Duodenal mucosa (tissue), 2 donors: ENCODE results near the gene TREM1.
"Not testable (repeated sequence)": the region's sequence is repeated elsewhere in the genome, so short reads cannot be mapped to it uniquely, and the experiment has no call there.

ENCODE experiments used
- H3K27ac ChIP-seq: one replicate; pipeline ENCODE4 v1.7.0; 2013; ENCODE audit warnings: low read depth, low read length
- H3K27me3 ChIP-seq, 2 donors: one replicate each; pipeline ENCODE4 v1.7.0; 2013; ENCODE audit warnings: low read length in 2 of 2, control low read depth in 1 of 2; ENCODE audit not compliant: insufficient read depth in 2 of 2, control insufficient read depth in 1 of 2
- H3K36me3 ChIP-seq, 2 donors: one replicate each; pipeline ENCODE4 v1.7.0; 2013; ENCODE audit warnings: low read length in 2 of 2, control low read depth in 1 of 2; ENCODE audit not compliant: insufficient read depth in 2 of 2, control insufficient read depth in 1 of 2
- H3K4me1 ChIP-seq, 2 donors: one replicate each; pipeline ENCODE4 v1.7.0; 2013; ENCODE audit warnings: low read length in 2 of 2, control low read depth in 1 of 2; ENCODE audit not compliant: insufficient read depth in 2 of 2, control insufficient read depth in 1 of 2
- H3K4me3 ChIP-seq, 2 donors: one replicate each; pipeline ENCODE4 v1.7.0; 2013; ENCODE audit warnings: low read length in 2 of 2, low read depth in 1 of 2
- H3K9ac ChIP-seq, 2 donors: one replicate each; pipeline ENCODE4 v1.7.0; 2013; ENCODE audit warnings: low read length in 2 of 2, low read depth in 1 of 2
- H3K9me3 ChIP-seq, 2 donors: one replicate each; pipeline ENCODE4 v1.7.0; 2013; ENCODE audit warnings: low read length in 2 of 2, control low read depth in 1 of 2; ENCODE audit not compliant: control insufficient read depth in 1 of 2

Gene TREM1

DNA sequence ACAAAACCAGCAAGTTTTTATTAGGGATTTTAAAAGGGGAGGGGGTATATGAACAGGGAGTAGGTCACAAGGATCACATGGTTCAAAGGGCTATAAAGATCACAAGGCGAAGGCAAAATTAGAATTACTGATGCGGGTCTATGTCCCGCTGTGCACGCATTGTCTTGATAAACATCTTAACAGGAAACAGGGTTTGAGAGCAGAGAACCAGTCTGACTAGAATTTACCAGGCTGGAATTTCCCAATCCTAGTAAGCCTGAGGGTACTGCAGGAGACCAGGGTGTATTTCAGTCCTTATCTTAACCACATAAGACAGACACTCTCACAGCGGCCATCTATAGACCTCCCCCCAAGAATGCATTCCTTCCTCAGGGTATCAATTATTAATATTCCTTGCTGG, 10.8 kb upstream of the TREM1 start:
- H3K27ac ChIP-seq, H3K9me3 ChIP-seq, H3K36me3 ChIP-seq, H3K4me1 ChIP-seq, H3K27me3 ChIP-seq, H3K9ac ChIP-seq, H3K4me3 ChIP-seq: not testable (repeated sequence)

DNA sequence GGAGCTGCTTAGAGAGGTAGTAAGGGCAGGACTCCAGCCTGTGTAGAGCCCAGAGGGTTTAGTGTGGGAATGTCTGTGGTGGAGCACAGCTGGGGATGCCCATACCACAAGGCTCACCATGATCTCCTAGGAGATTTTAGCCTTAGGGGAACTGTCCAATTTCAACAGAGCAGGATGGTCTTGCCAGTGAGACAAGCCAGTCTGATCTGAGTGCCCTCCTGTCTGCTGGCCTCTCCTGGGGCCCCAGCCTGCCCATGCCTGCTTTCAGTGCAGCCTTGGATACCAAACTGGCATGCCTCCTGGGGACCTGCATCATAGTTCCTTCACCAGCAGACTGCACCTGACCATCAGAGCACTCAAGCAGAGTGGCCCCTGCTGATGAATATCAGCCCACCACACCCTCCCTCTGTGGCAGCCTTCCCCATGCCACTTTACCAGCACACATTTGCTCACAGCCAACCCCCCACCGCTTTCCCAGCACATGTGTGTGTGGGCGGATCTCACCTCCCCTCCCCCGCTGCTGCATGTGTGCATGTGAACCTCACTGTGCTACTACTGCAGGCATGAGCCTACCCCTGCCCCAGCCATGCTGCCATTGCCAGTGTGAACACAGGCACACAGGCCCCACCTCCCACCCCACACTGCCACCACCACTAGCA, 7.9 kb upstream of the TREM1 start:
- no peak overlapping the region for H3K9ac ChIP-seq
- H3K27me3 ChIP-seq, result peaks cover 0 to 4% of the 10 kb centered on the region in 2 donors
- no peak overlapping the region for H3K4me3 ChIP-seq
- no peaks in the 10 kb centered on the region for H3K36me3 ChIP-seq
- no peaks in the 10 kb centered on the region for H3K4me1 ChIP-seq
- H3K9me3 ChIP-seq, result no peaks in the 10 kb centered on the region
- no peak overlapping the region for H3K27ac ChIP-seq

DNA sequence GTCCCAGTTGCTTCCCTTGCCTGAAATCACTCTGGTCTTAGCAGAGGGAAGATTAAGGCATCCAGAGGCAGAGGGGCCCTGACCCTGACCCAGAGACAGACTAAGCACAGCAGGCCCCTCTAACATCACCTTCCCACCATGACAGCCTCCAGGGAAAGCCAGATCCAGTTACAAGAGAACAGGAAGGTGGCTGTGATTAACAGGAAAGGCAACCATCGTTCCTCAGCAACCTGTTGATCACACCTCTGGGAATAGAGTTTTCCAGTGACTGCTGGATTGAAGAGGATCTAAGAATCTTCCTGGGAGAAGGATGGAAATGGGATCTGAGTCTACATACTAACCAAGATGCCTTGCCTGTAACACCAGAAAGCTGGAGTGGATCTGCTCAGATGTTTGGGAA, 5.2 kb upstream of the TREM1 start:
- peaks cover 0 to 4% of the 10 kb centered on the region in 2 donors for H3K27me3 ChIP-seq
- no peaks in the 10 kb centered on the region for H3K9me3 ChIP-seq
- no peak overlapping the region for H3K4me3 ChIP-seq
- no peaks in the 10 kb centered on the region for H3K36me3 ChIP-seq
- peaks cover 0 to 3% of the 10 kb centered on the region in 2 donors for H3K4me1 ChIP-seq
- no peak overlapping the region for H3K27ac ChIP-seq
- no peak overlapping the region for H3K9ac ChIP-seq

DNA sequence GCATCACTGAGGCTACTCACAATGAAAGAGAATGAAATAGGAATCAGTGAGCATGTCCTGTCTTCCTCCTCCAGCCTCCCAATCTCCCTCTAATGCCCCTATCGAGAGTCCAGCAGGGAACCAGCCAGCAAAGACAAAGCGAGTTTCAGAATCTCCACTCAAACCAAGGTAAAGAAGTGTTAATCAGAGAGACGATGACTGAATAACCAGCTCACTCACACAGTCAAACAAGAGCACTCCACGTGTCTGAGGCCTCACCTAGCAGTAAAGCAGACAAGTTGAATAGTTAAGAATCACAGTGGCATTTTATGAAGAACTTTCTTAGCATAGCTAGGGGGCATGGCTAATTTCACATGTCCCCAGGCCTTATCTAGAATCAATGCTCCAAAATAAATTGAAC, 3.3 kb upstream of the TREM1 start:
- no peaks in the 10 kb centered on the region for H3K9me3 ChIP-seq
- H3K4me3 ChIP-seq, result no peak overlapping the region
- peaks cover 0 to 8% of the 10 kb centered on the region in 2 donors for H3K27me3 ChIP-seq
- peaks cover 0 to 3% of the 10 kb centered on the region in 2 donors for H3K4me1 ChIP-seq
- no peaks in the 10 kb centered on the region for H3K36me3 ChIP-seq
- no peak overlapping the region for H3K9ac ChIP-seq
- H3K27ac ChIP-seq, result no peak overlapping the region

DNA sequence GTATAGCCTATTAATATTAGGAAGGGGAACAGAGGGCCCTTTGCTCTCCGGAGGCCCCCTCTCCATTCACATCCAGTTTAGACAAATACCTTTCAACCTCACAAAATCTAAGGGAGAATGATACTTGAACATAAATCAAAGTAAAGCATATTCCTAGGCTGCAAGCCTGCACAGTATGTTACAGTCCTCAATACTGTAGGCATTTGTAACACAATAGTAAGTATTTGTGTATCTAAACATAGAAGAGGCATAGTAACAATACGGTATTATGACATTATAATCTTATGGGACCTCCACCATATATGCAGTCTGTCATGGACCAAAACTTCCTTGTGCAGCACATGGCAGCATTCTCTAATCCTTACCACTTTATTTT, 2.3 kb upstream of the TREM1 start:
- Histone ChIP-seq H3K27ac (no peak overlapping the region), H3K9me3 (no peaks in the 10 kb centered on the region), H3K9ac (no peak overlapping the region), H3K4me1 (peaks cover 0 to 3% of the 10 kb centered on the region in 2 donors), H3K4me3 (no peak overlapping the region), H3K36me3 (no peaks in the 10 kb centered on the region), H3K27me3 (peaks cover 0 to 6% of the 10 kb centered on the region in 2 donors)

DNA sequence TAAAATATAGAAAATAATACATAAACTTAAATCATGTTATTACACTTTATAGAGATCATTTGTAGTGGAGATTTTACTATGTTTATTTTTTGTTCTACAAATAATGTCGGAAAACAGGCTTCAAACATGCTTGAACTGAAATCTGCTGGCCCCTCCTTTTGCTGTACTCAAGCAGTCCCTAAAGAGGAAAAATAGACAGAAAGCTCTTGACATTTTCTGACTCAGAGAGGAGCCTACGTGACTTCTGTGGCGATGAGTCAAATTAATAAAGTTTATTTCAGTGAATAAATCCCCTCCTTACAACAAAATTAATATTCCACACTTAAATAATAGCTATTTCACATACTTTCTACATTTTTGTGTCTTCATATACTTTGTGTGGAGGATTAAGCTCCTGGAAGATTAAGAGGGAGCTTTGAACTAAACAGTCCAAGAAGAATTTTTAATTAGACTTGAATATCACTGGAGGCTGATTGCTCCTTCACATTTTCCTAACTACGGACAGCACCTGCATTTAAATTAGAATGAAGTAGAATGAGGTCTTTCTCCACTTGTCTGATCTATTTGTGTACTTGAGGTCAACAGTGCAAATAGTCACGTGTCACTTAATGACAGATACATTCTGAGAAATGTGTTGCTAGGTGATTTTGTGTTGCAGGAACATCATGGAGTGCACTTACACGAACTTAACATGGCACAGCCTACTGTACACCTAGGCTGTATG, 1.7 kb upstream of the TREM1 start:
- no peak overlapping the region for H3K4me3 ChIP-seq
- H3K36me3 ChIP-seq, result no peaks in the 10 kb centered on the region
- H3K9me3 ChIP-seq, result no peaks in the 10 kb centered on the region
- H3K27ac ChIP-seq, result no peak overlapping the region
- no peak overlapping the region for H3K9ac ChIP-seq
- H3K4me1 ChIP-seq, result peaks cover 0 to 3% of the 10 kb centered on the region in 2 donors
- peaks cover 0 to 4% of the 10 kb centered on the region in 2 donors for H3K27me3 ChIP-seq

DNA sequence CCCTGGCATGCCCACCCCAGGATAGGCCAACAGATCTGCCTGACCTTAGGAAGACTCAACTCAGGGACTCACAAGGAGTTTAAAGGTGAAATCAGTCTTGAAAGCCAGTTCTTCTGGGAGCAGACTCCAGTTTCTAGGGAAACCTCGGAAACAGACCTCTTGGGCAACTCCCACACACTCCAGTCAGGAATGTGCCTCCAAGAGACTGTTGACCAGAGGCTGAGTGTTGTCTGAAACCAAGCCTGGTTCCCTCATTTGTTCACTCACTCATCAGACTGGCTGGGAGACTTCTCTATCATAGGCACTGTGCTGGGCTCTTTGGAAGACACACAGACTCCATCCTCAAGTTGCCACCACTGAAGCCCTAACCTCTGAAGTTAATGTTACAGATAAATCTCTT, 1.8 kb downstream of the TREM1 start:
- H3K27ac ChIP-seq, result no peak overlapping the region
- H3K4me1 ChIP-seq, result peaks cover 0 to 3% of the 10 kb centered on the region in 2 donors
- H3K4me3 ChIP-seq, result no peak overlapping the region
- H3K9ac ChIP-seq, result no peak overlapping the region
- H3K36me3 ChIP-seq, result no peaks in the 10 kb centered on the region
- peaks cover 0 to 4% of the 10 kb centered on the region in 2 donors for H3K27me3 ChIP-seq
- no peaks in the 10 kb centered on the region for H3K9me3 ChIP-seq

DNA sequence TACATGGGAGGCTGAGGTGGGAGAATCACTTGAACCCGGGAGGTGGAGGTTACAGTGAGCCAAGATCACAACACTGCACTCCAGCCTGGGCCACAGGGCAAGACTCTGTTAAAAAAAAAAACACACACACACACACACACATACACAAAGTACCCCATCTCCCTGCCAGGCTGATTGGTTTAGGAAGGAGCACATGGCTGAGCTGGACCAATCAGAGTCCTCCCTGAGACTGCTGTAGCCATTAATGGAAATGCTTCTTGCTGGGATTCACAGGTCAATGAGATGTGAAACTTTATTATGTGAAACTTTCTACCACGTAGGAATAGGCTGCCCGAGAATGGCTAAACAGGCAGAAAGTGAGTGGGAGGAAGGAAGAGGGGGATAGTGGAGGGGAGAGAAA, 2.9 kb downstream of the TREM1 start:
- H3K4me1 ChIP-seq, result peaks cover 0 to 3% of the 10 kb centered on the region in 2 donors
- H3K9ac ChIP-seq, result no peak overlapping the region
- H3K27ac ChIP-seq, result no peak overlapping the region
- no peak overlapping the region for H3K4me3 ChIP-seq
- peaks cover 0 to 4% of the 10 kb centered on the region in 2 donors for H3K27me3 ChIP-seq
- H3K9me3 ChIP-seq, result no peaks in the 10 kb centered on the region
- H3K36me3 ChIP-seq, result no peaks in the 10 kb centered on the region

DNA sequence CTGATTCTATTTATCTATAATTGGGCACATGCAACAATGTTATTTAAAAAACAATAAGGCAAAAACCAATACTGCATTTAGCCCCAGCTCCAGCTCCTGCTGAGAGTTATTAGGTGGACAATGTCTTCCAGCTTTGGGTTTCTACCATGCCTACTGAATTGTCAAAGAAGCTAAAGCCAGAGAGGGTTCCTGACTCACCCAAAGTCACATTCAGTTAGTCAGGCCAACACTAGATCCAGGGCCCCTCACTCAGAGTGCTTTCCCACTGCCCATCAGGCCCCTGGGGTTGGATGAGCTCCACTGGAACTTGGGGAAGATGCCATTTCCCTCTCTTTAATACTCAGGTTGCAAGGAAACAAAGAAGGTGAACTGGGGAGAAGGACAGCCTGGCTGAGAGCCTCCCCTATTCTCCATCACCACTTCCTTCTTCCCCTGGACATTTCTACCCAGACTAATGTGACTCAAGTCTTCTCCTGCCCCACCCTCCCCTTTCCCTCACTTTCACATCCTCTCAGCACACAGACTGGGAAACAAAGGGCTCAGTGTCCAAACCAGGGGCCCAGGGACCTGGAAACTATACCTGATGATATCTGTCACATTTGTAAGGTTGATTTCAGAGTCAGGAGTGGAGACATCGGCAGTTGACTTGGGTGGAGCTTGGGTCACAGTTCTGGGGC, 6.0 kb downstream of the TREM1 start:
- Histone ChIP-seq H3K27me3 (peaks cover 0 to 3% of the 10 kb centered on the region in 2 donors), H3K27ac (no peak overlapping the region), H3K9me3 (no peaks in the 10 kb centered on the region), H3K36me3 (no peaks in the 10 kb centered on the region), H3K9ac (no peak overlapping the region), H3K4me3 (no peak overlapping the region), H3K4me1 (no peaks in the 10 kb centered on the region)

DNA sequence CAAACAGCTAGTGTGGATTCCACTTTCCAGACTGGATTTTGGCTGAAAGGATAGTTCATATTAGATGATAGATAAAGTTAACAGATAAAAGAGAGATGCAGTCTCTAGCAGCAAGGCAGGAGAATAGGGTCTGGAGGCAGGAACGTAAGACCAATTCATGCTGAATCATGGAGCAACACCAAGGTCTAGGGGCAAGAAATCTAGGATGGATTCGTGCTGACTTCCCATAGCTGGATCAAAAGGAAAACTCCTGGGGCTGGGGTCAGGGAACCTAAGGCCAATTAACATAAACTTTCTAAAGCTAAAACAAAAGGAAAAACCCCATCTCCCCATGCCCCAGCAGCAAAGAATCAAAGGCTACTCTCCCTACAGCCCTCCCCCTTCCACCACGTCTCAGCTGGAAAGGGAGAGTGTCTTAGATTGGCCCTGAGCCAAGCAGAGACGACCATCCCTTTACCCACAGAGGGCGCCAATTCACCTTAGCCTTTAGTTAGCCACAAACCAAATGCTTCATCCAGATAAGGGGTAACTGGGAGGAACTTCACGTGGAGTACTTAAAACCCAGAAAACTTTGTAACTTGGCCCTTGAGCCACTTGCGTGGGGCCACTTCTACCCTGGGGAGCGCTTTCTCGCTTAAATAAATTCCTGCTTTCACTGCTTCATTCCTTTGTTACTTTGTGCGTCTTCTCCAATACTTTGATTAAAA, 7.6 kb downstream of the TREM1 start:
- Histone ChIP-seq H3K4me1 (no peaks in the 10 kb centered on the region), H3K4me3 (no peak overlapping the region), H3K9me3 (no peaks in the 10 kb centered on the region), H3K27me3 (no peaks in the 10 kb centered on the region), H3K36me3 (no peaks in the 10 kb centered on the region), H3K9ac (no peak overlapping the region), H3K27ac (no peak overlapping the region)
